Dedifferentiated amniotic fluid mesenchymal stem cell (primary cell): ENCODE measurements around the gene PRKCD.

ENCODE experiments used
- DNase-seq: peaks from one replicate; pipeline ENCODE4 v3.0.0-alpha.2; 2016; ENCODE audit errors: extremely low spot score

Gene PRKCD

DNA sequence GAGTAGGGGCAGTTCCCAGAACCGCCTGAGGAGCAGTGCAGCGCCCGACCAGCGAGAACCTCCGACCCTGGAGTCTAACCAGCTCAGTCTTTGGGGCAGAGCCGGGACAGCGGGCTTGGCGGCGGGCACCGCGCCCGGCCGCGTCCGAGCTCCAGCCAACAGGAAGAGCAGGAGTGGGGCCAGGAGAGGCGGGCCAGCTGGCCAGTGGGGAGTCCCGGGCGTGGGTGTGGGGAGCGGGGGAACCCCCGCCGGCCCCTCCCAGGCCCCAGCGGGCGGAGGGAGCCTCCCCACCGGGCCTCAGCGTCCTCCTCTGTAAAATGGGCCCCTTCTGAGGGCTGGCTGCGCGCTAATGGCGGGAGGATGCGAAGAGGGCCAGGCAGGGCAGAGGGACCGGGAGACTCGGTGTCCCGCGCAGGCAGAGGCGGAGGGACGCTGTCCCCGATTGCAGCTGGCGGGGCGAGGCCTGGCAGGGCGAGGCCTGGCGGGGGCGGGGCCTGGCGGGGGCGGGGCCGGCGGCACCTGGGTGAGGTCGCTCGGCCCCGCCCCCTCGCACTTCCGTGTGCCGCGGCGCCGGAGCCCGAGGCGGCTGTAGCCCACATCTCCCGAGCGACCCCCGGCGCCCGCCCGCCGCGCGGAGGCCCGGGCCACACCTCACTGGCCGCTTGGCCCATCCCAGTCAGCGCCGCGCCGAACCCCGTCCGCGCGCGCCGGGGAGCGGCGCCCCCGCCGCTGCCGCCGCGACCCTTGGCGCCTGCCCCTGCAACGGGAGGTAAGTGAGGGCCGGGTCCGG lies at the start of gene PRKCD:
PRKCD (plus strand) TSS at position 550 of the 790 bp plus-strand sequence. CDS start 17,214 bp downstream, outside the sequence.
- DNase-seq = peak; percentile 77

DNA sequence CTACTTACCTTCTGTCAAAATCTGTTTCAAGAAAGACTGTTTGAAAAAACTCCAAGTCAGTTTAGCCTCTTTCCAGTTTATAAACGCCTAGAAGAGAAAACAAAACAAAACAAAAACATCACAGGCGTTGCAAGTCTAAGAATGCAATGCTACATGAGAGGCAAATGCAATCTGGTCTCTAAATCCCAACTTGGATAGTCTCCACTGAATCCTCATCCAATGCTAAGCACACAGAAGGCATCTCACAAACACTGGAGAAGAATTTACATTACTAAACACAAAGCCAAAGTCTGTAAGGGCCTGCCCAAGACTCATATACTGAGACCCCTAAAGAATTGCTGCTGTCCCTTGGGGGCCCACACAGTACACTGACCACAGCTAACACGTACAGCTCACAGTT lies 49.2 kb upstream of the PRKCD start:
- no peak for DNase-seq

DNA sequence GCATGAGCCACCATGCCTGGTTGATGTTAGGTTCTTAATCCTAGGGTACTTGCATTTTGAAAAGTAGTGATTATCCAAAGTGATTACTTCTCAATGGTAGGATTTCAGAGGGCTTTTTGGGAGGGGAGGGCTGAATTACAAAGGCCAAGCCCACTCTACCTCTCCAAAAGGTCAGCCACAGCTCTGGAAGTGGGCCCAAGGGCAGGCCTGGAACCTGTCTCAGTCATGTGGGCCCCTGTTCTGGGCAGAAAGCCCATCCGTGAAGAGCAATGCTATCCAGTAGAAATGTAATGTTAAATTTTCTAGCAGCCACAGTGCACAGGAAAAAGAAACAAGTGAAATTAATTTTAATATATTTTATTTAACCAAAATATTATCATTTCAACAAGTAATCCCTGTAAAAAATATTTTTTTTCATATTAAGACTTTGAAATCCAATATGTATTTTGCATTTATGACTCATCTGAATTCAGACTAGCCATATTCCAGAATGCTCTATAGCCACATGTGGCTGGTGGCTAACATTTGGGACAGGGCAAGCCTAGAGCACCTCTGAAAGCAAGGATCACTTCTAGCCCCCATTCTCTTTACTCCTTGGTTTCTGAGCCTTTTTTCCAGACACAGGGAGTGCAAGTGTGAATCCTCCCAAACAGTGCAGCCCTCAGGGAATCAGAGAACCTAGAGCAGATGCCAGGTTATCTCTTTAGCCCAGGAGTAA lies 47.6 kb upstream of the PRKCD start:
- no peak for DNase-seq

DNA sequence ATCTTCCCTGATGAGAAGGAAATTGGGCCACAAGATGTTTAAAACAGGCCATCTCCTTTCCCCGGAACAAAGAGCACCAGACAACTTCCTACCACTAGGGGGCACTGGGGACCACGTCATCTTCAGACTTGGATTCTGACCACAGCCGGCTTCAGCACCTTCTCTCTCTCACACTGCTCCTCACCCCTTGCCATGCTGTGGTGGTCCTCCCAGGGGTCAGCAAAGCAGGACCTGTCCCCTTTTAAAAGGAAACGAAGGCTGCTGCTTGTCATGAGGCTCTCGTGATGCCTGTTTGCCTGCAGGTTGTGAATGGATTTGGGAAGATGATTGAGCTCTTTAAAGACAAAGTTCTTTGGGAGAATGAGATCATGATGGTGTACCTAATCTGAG lies 47.0 kb upstream of the PRKCD start:
- peak; percentile 75 for DNase-seq

DNA sequence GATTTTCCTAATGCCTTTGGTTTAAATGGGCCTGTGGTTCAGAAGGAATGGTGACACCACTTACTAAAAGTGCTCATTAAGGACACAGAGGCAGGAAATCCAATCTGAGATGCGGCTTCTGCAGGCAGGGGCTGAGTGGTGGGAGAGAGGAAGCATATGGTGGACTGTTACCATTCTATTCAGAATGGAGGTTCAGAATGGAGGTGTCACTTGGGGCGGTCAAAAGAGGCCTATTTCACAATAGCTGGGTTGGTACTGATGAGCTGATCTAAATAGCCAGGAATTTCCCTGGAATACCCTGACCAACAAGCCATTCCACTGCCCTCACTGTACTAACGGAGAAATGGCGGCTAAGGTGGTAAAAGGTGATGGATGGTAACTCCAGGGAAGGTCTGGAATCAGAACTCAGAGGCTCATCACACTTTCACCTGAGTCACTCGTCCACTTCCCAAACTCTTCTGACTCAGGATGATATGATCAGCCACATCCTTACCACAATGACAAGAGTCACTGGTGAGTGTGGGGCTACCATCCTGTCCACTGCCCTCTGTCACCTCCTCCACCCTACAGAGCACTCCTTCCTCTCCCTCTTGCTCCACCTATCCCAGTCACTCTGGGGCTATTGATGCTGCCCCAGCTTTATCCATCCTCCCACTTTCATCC lies 46.5 kb upstream of the PRKCD start:
- no peak for DNase-seq

DNA sequence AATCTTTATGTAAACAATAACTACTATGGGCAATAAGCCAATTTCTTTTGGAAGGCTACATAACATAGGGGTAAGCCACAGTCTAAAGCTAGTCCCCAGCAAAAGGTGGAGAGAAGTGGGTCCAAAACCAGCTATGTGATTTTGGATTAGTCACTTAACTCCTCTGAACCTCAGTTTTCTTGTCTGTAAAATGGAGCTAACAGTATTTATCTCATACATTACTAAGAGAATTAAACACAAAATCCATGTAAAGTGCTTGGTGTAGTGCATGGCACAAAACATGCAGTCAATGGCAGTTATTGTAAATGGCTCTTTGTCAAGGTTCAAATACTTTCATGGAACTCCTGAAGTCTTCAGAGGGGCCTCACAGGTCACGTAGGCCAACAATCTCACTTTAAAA lies 44.1 kb upstream of the PRKCD start:
- DNase-seq = no peak

DNA sequence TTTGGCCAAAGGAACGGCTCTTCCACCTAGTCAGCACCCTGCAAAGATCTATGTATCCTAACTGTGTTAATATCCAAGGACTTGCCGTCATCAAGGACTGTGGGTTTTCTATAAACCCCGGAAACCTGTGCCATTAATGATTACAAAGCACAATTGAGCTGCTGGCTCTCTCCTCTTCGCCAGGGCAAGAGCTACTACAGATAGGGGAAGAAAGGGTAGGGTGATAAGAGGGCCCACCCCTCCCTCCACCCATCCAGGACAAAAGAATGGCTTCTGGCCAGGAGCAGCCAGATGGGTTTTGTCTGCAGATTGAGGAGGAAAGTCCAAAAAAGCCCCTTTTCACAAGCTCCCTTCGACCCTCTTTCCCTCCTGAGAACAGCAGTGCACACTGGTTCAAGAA lies 40.7 kb upstream of the PRKCD start:
- DNase-seq = no peak

DNA sequence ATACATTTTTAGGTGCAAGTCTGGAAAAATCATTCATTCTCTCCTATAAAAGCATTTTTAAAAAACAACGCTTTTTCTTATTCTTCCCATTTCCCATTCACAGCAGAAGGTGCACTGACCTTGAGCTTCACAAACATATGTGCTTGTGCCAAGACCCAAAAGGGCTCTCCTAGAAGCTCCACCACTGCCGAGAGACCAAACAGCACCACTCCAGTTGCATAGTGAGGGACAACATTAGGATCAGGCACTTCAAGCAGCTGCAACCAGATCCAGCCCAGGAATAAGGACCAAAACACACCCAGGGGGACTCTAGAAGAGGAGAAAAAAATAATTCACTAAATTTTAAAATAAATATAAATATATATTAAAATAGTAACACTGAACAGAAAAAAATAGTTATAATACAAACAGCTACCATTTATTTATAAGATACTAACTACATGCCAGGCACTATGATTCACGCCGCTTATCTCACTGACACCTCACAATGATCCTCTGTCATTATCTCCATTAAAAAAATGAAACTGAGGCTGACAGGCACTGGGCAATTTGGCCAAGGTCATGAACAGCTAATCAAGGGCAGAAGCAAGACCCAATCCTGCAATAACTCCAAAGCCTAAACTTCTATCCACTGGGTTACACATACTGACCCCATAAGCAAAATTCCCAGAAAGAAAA lies 38.6 kb upstream of the PRKCD start:
- DNase-seq = no peak

DNA sequence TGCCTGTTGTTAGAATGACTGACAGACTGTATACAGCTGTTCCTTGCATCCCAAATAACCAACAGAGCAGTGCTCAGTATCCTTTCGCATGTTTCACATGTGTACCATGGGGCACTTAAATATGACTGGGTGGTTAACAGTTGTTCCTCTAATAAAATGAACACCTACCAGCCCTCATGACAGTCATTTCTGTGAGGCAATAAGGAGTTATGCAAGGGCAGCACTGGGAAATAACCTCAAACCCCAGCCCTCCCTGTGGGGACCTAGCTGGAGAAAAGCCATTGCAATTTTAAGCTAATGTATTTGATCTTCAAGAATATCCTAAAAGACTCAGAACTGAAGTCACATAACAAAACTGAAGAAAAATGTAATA lies 38.1 kb upstream of the PRKCD start:
- no peak for DNase-seq

DNA sequence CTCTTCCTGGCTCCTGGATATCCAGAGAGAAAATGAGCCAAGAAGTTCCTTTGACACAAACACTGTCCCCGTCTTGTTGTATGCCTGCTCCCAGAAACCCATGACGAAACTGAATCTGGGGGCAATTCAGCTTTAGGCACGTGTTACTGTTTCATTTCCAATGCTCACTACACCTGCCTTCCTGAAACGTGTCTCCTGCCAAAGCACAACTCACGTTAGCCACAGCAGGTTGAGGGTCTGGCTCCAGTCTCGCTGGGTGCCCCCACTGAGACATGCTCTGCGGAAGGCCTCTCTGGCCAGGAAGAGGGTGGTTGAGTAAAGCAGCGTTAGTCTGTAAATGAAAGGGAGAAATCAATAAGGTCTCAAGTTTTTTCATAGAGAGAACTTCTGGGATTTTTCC lies 37.5 kb upstream of the PRKCD start:
- no peak for DNase-seq

DNA sequence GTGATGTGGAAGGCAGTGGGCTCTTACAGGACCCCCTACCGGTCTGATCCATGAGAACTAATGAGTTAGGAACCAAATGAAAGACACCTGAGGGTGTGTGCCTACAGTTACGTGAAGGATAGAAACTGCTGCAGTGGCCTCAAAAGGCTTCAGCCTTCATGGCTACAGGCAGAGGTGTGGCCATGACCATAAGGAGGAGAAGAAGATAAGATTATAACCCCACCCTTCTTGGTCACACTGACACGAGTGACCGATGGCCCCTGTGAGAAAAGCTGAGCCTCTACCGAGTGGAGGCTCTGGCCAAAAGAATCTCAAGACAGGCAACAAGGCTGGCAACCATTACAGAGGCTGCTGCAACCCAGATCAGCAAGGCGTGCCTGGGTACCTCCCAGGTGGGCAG lies 37.1 kb upstream of the PRKCD start:
- no peak for DNase-seq

DNA sequence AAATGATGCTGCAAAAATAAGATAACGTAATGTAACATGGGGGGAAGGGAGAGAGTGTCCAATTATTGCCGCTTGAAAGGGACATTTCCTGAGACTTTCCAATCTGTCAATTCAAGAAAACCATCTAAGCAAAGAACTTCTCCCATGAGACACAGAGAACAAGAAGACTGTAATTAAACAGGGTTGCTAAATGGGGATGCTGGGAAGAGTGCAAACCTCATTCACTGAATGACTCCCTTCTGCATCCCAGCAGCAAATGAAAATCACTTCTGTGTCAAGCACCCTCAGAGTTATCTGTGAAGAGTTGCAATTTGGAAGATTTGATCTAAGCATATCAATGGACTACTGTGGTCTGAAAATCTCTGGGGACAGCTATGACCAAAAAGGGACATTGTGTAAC lies 34.4 kb upstream of the PRKCD start:
- DNase-seq = no peak

DNA sequence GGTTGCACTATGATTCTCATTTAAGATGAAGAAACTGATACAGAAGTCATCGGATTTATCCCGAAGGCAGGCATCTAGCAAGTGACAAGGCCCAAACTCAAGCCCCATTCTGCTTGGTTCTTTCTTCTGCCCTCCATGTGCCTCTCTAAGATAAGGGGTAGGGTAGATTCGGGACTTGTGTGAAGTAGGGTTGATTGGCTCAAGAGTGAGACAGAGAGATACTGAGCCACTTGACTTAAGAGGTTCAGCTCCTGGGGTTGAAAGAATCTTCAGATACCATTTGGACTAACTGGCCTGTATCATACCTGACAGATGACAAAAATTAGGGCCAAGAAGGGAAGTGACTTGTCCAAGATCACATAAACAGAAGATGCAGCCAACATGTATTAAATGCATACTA lies 31.7 kb upstream of the PRKCD start:
- no peak for DNase-seq

DNA sequence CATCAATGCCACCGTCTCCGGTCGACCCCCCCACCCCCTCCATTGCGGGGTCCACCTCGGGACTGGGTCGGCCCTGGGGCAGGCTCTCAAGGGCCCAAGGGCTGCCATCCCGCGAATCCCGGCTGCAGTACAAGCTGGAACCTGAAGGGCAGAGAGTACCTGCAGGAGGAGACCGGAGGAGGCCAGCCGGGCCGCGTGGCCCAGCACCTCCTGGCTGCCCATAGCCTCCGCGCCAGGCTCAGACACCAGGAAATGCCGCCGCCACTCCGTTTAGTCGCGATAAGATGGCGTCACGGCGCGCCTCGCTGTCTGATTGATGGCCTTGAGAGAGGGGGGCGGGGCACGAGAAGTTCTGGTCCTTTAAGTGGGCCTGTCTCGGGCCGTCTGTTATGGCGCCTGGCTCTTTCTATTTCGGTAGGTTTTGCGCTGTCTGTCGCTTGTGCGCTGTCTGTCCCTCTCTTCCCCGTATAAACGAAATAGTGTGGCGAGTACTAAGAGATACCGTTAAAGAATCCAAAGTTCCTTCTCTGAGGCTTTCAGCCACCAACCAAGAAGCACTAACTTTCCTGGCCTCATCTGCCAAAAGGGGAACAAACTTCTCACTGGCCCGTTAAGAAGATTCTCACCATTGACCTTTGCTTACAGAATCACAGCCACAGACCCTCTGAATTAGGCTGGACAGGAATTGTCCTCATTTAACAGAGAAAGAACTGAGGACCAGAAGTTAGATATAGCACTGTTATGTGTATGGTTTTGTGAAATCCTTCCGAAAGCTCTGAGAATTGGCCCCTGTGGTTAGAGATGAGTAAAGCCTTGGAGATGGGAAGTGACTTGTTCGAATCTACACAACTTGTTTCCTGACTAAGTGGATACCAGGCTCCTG lies 30.6 kb upstream of the PRKCD start, which contains the start of gene RFT1:
RFT1 (minus strand) TSS at position 257 of the 883 bp plus-strand sequence; CDS start at position 222, 35 bp downstream.
- peak; percentile 95 for DNase-seq

DNA sequence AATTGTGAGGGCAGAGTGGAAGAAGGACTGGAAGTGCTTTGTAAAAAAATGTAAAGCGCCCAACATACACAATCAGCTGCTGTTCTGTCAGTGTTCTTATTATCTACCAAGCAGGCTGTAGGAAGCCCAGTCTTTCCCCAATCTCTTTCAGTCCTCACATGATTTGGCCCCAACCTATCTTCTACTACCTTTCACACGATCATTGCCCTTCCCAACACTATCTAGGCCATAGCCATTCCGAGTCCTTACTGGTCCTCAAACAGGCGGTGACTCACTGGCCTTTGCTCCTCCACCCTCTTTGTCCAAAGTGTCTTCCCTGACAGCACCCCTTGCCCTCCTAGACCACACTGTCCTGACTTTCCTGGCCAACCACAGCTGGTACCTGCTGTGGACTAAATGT lies 29.9 kb upstream of the PRKCD start:
- no peak for DNase-seq

DNA sequence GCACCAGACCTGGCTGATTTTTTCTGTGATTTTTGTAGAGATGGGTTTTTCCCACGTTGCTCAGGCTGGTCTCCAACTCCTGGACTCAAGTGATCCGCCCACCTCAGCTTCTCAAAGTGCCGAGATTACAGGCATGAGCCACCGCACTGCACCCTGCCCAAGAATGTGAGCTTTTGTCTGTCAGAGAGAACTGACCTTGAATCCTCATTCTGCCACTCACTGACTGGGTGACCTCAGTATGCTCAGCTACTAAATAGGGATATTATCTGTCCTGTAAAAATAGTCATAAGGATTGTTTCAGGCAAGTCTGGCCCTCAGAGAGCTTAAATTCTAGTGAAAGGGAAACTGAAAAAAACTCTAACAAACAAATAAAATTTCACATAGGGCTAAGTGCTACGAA lies 28.7 kb upstream of the PRKCD start:
- DNase-seq = no peak

DNA sequence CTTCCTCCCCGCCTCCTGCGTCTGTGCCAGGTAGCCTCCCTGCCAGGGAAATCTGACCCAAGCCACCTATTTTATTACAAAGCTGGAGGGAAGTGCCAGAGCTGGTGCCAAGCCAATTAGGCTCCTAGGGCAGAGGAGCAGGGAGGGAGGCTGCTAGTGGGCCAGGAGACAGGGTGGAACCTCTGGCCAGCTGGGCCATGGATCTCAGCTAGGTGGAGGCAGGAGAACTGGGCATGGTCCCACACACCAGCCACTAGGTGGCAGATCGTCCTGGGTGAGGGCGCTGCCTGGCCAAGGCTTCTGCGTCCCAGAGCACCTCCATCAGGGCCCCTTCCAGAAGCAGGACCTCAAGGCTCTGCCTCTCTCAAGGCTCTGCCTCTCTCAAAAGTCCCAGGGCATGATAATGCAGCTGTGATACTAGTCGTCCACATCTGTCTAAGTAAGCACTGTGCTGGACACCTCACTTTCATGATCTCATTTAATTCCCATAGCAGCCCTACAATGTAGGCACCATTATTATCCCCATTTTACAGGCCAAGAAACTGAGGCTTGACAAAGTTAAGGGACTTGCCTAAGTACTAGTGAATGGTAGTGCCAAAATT lies 26.3 kb upstream of the PRKCD start:
- peak; percentile 50 for DNase-seq

DNA sequence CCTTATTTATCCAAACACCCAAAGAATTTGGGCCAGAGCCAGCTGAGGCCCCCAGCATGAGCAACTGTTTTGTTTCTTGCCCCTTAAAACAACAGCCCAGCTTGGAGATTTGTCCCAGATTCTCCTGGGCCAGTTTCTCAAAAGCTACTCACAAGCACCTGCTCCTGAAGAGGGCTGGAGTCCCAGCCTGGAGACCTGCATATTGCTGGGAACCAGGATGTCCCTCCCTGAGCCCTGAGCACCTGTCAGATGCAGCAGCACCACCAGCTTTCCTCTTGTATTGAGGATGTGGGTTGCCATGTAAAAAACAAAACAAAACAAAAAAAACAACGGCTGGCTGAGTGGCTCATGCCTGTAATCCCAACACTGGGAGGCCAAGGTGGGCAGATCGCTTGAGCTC lies 23.8 kb upstream of the PRKCD start:
- DNase-seq = no peak

DNA sequence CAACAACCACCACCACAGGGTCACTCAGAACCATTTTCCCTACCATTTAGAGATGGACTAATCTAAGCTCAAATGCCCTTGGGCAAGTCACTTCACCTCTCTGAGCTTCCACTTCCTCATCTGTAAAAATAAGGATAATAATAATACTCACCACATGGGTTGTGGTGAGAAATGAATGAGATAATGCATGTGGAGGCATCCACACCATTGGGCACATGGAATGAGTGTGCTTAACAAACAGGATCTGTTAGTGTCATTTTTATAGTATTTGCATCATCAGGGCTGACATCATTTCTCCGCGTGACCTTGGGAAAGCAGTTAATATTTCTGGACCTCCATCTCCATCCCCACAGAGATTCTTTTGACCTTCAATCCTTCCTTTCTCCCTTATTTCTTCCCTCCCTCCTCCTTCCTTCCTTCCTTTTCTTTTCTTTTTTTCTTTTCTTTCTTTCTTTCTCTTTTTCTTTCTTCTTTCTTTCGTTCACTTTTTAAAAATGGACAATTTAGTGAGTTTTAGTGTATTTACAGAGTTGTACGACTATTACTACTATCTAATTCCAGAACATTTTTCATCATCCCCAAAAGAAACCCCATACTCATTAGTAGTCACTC lies 23.1 kb upstream of the PRKCD start:
- no peak for DNase-seq
